Nephron (organoid): Measurements from ENCODE around the gene ATG4B.

ENCODE experiments used
- H3K27ac Mint-ChIP-seq, 3 experiments: 2 replicates each; pipeline ENCODE4 v1.8.0; 2020; ENCODE audit warnings: mixed read lengths in 3 of 3, mild to moderate bottlenecking in 2 of 3, moderate library complexity in 1 of 3
- H3K27me3 Mint-ChIP-seq: 2 replicates; pipeline ENCODE4 v1.8.0; 2021; ENCODE audit warnings: low read depth, mild to moderate bottlenecking, moderate library complexity, mixed read lengths
- H3K36me3 Mint-ChIP-seq: 2 replicates; pipeline ENCODE4 v1.8.0; 2020; ENCODE audit warnings: low read depth, mixed read lengths
- H3K4me1 Mint-ChIP-seq: 2 replicates; pipeline ENCODE4 v1.8.0; 2020; ENCODE audit warnings: mixed read lengths
- H3K4me3 Mint-ChIP-seq, 3 experiments: 2 replicates each; pipeline ENCODE4 v1.8.0; 2020; ENCODE audit warnings: mild to moderate bottlenecking in 3 of 3, mixed read lengths in 3 of 3, moderate library complexity in 2 of 3
- H3K9me3 Mint-ChIP-seq: 2 replicates; pipeline ENCODE4 v1.8.0; 2020; ENCODE audit warnings: mixed read lengths
- CTCF ChIP-seq, 3 experiments: fragments of 200-600 bp; sonication (generic); IDR thresholded peaks; one replicate each; pipeline ENCODE4 v1.5.0; 2021; ENCODE audit warnings: antibody characterized with exemption in 3 of 3; ENCODE audit not compliant: unreplicated experiment in 3 of 3

The ATG4B gene

GRCh38 chr2:241702155-241703031 lies 64.9 kb downstream of the ATG4B start:
- TF ChIP-seq CTCF (IDR thresholded peaks at IDR 0.05; ENCODE audit: unreplicated experiment in 3 of 3): peak; percentile 46 to 60 (median 49)
- H3K4me1 Mint-ChIP-seq: peaks cover 6% of the 10 kb centered on the region
- H3K27ac Mint-ChIP-seq: peak overlapping the region; percentile 78 to 88 (median 86)
- peak overlapping the region; percentile 86 to 94 (median 91) for H3K4me3 Mint-ChIP-seq
- peaks cover 3% of the 10 kb centered on the region for H3K27me3 Mint-ChIP-seq
- H3K36me3 Mint-ChIP-seq: peaks cover 39% of the 10 kb centered on the region
- peaks cover 6% of the 10 kb centered on the region for H3K9me3 Mint-ChIP-seq

DNA sequence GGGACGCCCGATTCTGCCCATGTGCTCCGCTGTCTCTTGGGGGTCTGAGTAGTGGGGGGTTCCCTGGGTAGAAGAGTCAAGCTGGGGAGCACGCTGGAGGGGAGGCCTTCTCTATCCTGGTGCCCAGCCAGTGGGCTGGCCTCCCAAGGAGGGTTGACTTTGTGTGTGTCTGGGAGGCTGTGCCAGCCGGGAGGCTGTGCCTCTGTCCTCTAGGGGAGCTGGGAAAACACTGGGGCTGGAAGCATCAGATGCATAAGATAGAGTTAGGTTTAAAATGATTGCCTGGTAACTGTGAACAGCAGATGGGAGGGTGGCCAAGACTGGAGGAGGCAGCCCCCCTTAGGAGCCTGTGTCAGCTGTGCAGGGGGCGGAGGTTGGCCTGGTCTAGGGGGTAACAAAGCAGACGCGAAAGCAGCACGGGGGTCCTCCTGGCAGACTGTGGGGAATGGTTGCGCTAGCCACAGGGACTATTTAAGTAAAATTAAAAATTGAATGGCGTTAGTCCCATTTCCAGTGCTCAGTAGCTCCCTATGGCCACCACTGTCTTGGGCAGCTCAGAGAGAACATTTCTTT lies 65.6 kb downstream of the ATG4B start:
- Mint-ChIP-seq H3K27ac (peak overlapping the region; percentile 78 to 88 (median 86)), H3K4me3 (peak overlapping the region; percentile 86 to 94 (median 91)), H3K36me3 (peaks cover 44% of the 10 kb centered on the region), H3K27me3 (no peaks in the 10 kb centered on the region), H3K4me1 (peaks cover 6% of the 10 kb centered on the region), H3K9me3 (peaks cover 6% of the 10 kb centered on the region)
- no peak for TF ChIP-seq CTCF (IDR thresholded peaks at IDR 0.05; ENCODE audit: unreplicated experiment in 3 of 3)

DNA sequence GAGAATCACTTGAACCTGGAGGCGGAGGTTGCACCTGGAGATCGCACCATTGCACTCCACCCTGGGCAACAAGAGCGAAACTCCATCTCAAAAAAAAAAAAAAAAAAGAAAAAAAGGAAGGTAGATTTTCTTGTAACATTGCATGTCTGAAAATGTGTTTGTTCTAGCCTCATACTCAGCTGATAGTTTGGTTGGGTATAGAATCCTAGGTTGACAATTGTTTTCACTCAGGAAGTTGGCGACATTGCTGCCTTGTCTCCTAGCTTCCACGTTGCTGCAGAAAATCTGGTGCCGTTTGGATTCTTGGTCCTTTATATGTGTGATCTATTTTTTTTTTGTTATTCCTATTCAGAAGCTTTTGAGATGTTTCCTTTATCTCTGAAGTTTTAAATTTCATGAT lies 69.0 kb downstream of the ATG4B start:
- H3K9me3 Mint-ChIP-seq: peaks cover 11% of the 10 kb centered on the region
- TF ChIP-seq CTCF (IDR thresholded peaks at IDR 0.05; ENCODE audit: unreplicated experiment in 3 of 3): no peak
- H3K4me1 Mint-ChIP-seq: peaks cover 6% of the 10 kb centered on the region
- H3K27me3 Mint-ChIP-seq: no peaks in the 10 kb centered on the region
- no peak overlapping the region for H3K27ac Mint-ChIP-seq
- H3K4me3 Mint-ChIP-seq: no peak overlapping the region
- peaks cover 68% of the 10 kb centered on the region for H3K36me3 Mint-ChIP-seq

DNA sequence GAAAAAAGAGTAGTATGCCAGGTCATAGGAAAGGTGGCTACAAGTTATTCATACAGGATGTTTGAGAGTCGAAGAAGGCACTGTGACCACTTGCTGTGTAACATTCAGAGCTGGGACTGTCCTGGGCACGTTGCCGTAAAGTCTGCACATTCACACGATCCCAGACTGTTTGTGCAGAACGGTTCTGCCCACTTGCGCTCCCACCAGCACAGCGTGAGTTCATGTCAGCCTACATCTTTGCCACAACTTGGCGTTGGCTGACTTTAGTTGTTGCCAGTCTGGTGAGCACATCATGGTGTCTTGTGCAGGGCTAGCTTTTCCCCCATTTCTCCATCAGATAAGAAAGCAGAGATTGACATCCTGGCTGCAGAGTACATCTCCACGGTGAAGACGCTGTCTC lies 71.4 kb downstream of the ATG4B start:
- H3K36me3 Mint-ChIP-seq: peaks cover 80% of the 10 kb centered on the region
- TF ChIP-seq CTCF (IDR thresholded peaks at IDR 0.05; ENCODE audit: unreplicated experiment in 3 of 3): no peak
- no peak overlapping the region for H3K4me3 Mint-ChIP-seq
- H3K27me3 Mint-ChIP-seq: no peaks in the 10 kb centered on the region
- no peak overlapping the region for H3K27ac Mint-ChIP-seq
- peaks cover 12% of the 10 kb centered on the region for H3K9me3 Mint-ChIP-seq
- no peaks in the 10 kb centered on the region for H3K4me1 Mint-ChIP-seq

DNA sequence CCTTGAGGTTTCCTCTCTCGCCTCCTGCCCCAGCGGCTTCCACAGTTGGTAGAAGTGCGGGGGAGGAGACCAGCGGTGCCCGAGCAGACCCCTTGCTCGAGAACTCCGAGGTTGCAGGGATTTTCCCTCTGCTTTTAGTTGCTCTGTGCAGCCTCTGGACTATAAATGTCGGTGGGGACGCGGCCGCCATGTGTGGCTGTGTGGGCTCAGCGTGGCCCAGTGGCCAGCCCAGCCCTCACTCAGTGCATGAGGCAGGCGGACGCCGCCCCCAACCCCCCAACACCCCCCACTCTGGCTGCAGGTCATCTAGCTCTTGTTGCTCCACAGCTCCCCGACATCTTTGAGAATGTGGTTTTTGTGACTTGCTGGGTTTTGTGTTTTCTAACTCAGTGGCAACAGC lies 81.6 kb downstream of the ATG4B start:
- H3K9me3 Mint-ChIP-seq: peaks cover 33% of the 10 kb centered on the region
- H3K36me3 Mint-ChIP-seq: peaks cover 90% of the 10 kb centered on the region
- H3K4me1 Mint-ChIP-seq: no peaks in the 10 kb centered on the region
- TF ChIP-seq CTCF (IDR thresholded peaks at IDR 0.05; ENCODE audit: unreplicated experiment in 3 of 3): no peak
- H3K27ac Mint-ChIP-seq: no peak overlapping the region
- H3K4me3 Mint-ChIP-seq: no peak overlapping the region
- no peaks in the 10 kb centered on the region for H3K27me3 Mint-ChIP-seq
